ENCODE measurements around the gene HHIPL2.
"Not testable (repeated sequence)": the region's sequence is repeated elsewhere in the genome, so short reads cannot be mapped to it uniquely, and the experiment has no call there.

The HHIPL2 gene

DNA sequence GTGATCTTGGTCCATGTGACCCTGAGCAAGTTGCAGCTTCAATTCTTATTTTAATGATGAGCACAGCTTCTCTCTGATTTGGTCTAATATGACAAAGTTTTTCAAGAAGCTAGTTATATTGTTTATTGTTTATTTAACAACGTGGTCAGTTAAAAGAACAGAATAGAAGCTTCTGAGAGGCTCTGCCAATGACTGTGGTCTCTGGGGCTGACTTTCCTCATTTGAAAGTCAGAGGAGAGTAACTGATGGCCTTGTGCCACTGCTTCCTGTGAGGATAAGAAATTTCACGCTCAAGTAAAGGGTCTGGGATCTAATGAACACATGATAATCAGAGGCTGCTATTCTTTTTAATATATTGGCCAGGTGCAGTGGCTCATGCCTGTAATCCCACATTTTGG lies 7.3 kb downstream of the HHIPL2 start:
- DNase-seq (ENCODE audit: low read depth in 2 of 2): no peak

DNA sequence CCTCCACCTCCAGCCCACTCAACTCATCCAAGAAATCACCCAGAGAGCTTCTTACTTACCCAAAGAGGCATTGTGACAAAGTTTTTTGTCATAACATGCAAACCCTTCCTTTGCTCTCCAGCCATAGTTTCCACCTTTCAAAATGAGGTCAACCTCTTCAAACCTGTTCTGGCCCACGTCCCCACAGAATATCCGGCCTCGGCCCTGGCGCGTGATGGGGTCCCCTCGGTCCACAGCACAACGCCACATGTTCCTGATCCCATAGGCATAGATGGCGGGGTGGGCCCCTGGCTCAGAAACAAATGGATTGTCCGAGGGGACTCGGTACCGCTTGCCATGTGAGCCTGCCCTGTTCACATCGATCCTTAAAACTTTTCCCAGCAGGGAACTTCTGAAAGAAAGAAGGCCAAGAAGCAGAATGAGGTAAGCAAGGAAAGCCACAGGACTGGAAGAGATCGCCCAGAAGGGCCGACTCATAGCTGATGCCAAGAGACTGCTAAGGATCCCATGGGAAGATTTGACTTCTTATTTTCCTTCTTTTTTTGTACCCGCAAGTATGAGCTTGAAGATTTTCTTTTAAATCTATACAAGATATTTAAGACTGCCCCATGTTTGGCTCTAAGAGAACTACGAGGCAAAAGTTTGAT lies 7.8 kb downstream of the HHIPL2 start:
- DNase-seq (ENCODE audit: low read depth in 2 of 2): no peak

DNA sequence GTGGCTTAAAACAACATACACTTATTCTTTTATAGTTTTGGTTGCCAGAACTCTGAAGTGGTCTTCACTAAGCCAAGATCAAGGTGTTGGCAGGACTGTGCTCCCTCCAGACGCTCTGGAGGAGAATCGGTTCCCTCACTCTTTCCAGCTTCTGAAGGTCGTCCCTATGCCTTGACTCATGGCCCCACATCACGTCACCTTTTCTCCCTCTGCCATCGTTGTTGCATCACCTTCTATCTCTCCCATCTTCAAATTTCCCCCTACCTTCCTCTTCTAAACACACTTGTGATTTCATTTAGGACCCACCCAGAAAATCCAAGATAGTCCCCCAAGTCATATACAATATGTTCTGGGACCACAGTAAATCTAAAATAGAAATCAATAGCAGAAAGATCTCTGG lies 12.4 kb downstream of the HHIPL2 start:
- no peak for DNase-seq (ENCODE audit: low read depth in 2 of 2)

DNA sequence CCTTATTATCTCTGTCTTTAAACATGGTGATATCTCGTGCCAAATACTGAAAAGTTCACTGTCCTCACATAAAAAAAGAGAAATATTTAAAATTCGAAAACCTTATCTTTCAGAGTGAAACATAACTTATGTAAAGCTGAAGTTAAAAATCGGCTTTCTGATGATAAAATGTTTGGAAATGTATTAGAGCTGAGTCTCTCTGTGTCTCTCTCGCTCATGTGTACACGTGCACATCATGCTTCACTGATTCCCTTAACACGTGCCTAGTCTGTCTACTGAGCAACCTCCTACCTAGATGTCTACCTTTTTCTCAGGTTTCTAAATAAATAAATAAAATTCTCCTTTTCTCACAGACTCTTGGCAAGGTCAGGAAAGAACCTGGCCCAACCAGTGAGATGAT lies 17.1 kb downstream of the HHIPL2 start:
- no peak for DNase-seq (ENCODE audit: low read depth in 2 of 2)

GRCh38 chr1:222529916-222530315 lies 18.0 kb downstream of the HHIPL2 start:
- no peak for DNase-seq (ENCODE audit: low read depth in 2 of 2)

DNA sequence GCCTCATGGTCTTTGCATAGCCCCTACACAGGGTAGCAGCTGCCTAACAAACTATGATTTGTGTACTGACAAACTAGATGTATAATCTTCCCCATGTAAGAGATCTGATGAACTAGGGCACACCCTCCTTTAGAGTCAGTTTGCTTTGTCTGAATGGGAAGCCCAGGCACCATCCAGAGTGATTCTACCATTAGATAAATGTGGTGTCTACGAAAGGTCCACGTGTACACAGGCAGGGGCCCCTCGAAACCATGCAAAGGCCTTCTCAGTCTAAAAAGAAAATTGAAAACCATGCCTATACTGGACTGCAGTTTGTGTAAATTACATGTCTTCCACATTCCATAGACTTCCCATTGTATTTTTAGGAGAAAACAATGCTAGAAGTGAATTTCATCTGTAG lies 18.7 kb downstream of the HHIPL2 start:
- no peak for DNase-seq (ENCODE audit: low read depth in 2 of 2)

GRCh38 chr1:222525951-222526350 lies 22.0 kb downstream of the HHIPL2 start:
- no peak for DNase-seq (ENCODE audit: low read depth in 2 of 2)

GRCh38 chr1:222523852-222524251 lies 24.1 kb downstream of the HHIPL2 start:
- DNase-seq (ENCODE audit: low read depth in 2 of 2): peak in 1 of 2 experiments; percentile 29

DNA sequence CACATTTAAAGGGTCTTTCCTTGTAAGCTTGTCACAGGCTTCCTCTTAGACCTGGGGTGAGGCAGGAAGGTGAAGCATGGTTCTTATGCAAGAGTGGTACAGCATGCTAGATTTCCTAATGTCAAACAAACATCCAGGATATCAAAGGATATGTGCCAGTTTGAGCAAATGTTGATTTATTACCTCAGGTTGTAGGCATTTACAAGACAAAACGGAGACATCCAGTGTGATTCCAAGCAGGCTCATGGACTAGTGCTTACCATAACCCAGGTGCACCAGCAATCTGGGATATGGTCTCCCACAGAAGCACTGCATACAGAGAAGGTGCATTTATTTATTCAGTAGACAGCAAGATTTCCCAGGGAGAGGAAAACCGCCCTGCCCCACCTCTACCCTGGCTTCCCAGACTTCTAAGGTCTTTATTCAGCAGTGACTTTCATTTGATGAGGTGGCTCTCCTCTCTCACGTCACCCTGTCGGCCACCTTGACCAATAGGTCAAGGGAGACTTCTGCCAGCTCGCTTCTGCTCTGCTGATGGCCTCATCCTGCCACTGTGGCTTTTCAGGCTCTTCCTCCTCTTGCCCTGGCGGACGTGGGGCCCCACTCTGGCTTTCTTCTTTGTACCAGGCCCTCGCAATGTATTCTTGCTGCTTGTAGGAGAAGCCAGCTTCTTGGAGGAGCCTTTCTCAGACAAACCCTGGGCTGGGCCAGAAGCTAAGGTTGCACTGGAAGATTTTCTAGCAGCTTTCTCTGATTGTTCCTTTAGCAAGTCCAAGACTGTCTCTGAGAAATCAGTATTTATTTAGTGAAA lies 25.6 kb downstream of the HHIPL2 start:
- DNase-seq (ENCODE audit: low read depth in 2 of 2): no peak

GRCh38 chr1:222521299-222522104 lies 26.4 kb downstream of the HHIPL2 start:
- peak in 1 of 2 experiments; percentile 14 for DNase-seq (ENCODE audit: low read depth in 2 of 2)

GRCh38 chr1:222489496-222489895 lies 58.4 kb downstream of the HHIPL2 start:
- DNase-seq (ENCODE audit: low read depth in 2 of 2): peak; percentile 63 to 67

DNA sequence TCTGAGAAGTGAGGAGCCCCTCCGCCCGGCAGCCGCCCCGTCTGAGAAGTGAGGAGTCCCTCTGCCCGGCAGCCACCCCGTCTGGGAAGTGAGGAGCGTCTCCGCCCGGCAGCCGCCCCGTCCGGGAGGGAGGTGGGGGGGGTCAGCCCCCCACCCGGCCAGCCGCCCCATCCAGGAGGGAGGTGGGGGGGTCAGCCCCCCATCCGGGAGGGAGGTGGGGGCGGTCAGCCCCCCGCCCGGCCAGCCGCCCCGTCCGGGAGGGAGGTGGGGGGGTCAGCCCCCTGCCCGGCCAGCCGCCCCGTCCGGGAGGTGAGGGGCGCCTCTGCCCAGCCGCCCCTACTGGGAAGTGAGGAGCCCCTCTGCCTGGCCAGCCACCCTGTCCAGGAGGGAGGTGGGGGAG lies 60.1 kb downstream of the HHIPL2 start:
- DNase-seq (ENCODE audit: low read depth in 2 of 2): not testable (repeated sequence)

DNA sequence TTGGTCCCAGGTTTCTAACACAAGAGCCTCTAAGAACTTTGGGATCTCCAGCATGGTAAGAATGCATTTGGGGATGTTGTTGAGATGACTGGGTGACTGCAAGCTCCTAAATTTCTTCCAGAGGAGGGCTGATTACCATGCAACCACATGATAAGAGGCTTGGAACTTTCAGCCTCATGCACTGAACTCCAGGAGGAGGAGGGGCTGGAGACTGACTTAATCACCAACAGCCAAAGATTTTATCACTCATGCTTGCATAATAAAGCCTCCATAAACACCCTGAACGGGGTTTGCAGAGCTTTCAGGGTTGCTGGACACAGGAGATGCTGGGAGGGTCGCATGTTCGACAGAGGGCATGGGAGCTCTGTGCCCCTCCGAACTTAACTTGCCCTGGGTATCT lies 63.9 kb downstream of the HHIPL2 start:
- DNase-seq (ENCODE audit: low read depth in 2 of 2): peak; percentile 18 to 22

- not testable (repeated sequence) for DNase-seq (ENCODE audit: low read depth in 2 of 2)
These were observed 68.3 kb downstream of the HHIPL2 start for GRCh38 chr1:222479567-222479966.

GRCh38 chr1:222476436-222476835 lies 71.5 kb downstream of the HHIPL2 start:
- DNase-seq (ENCODE audit: low read depth in 2 of 2): not testable (repeated sequence)

- DNase-seq (ENCODE audit: low read depth in 2 of 2): not testable (repeated sequence)
These were observed 74.2 kb downstream of the HHIPL2 start for GRCh38 chr1:222473717-222474116.

DNA sequence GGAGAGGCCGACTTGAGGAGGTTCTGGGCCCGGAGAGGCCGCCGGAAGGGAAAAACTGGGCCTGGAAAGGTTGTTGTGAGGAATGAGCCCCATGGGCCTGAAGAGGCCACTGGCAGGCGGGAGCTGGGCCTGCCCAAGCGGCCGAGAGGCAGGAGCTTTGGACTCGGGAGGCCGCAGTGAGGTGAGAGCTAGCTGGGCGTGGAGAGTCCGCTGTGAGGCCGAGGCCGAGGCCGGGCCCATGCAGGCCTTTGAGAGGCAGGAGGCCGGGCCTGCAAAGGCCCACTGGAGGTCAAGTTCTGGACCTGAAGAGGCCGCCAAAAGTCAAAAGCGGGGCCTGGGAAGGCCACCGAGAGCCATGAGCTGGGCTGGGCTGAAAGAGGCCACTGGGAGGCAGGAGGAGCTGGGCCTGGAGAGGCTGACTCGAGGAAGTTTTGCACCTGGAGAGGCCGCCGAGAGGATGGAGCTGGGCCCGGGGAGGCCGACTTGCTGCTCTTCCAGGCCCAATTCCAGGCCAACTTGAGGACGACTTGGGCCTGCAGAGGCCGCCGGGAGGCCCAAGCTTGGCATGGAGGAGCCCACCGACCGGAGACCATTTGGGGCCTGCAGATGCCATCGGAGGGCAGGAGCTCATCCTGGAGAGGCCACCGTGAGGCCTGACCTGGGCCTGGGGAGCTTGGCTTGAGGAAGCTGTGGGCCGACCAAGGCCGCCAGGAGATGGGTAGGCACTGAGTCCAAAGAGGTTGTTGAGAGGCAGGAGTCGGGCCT lies 74.9 kb downstream of the HHIPL2 start:
- not testable (repeated sequence) for DNase-seq (ENCODE audit: low read depth in 2 of 2)
